Uterus (tissue), 4 donors: ENCODE results near the gene IDUA. TPM values are rescaled to one million over a fixed set of nuclear protein-coding genes. Genes with fewer than 3 reads are reported as not detected.
"Not testable (repeated sequence)": the region's sequence is repeated elsewhere in the genome, so short reads cannot be mapped to it uniquely, and the experiment has no call there.

Experiments
- DNase-seq, 2 donors: peaks; one replicate each; pipeline ENCODE4 v3.0.0-alpha.2; 2019 to 2020
- H3K27ac ChIP-seq, 2 donors: fragments of 200-600 bp; sonication (generic); 1 replicate in 1 of 2; 2 replicates in 1 of 2; pipeline ENCODE4 v1.5.1; 2016 to 2018
- H3K27me3 ChIP-seq, 2 donors: fragments of 200-600 bp; sonication (generic); one replicate each; pipeline ENCODE4 v1.5.1; 2018 to 2019; ENCODE audit warnings: control low read depth in 1 of 2
- H3K36me3 ChIP-seq, 2 donors: fragments of 200-600 bp; sonication (generic); one replicate each; pipeline ENCODE4 v1.5.1; 2019; ENCODE audit warnings: control low read depth in 1 of 2
- H3K4me1 ChIP-seq, 2 donors: fragments of 200-600 bp; sonication (generic); one replicate each; pipeline ENCODE4 v1.5.1; 2018 to 2019; ENCODE audit warnings: control low read depth in 1 of 2
- H3K4me3 ChIP-seq, 2 donors: fragments of 200-600 bp; sonication (generic); 1 replicate in 1 of 2; 2 replicates in 1 of 2; pipeline ENCODE4 v1.5.1; 2018 to 2019; ENCODE audit warnings: mild to moderate bottlenecking in 1 of 2
- H3K9me3 ChIP-seq, 2 donors: fragments of 200-600 bp; sonication (generic); one replicate each; pipeline ENCODE4 v1.5.1; 2019; ENCODE audit warnings: control low read depth in 1 of 2
- CTCF ChIP-seq, 4 experiments: fragments of 200-600 bp in 2 of 4; fragments of 450-650 bp in 2 of 4; sonication (generic) in 2 of 4; IDR thresholded peaks; one replicate each; pipeline ENCODE4 v1.5.1; 2016 to 2019; ENCODE audit warnings: antibody characterized with exemption in 4 of 4, mild to moderate bottlenecking in 2 of 4, moderate library complexity in 1 of 4
- POLR2A ChIP-seq, 2 donors: fragments of 450-650 bp; IDR thresholded peaks; one replicate each; pipeline ENCODE4 v1.6.1; 2016; ENCODE audit warnings: antibody characterized with exemption in 2 of 2, mild to moderate bottlenecking in 1 of 2, moderate library complexity in 1 of 2
- intact Hi-C: fragments of 100-400 bp; cut with DNase I; formaldehyde crosslinking; loops from one replicate; pipeline ENCODE4 v1.15.1; 2023; ENCODE audit warnings: low total_unique reads
- total RNA-seq, 4 donors: library from RNA; depleted of rRNA in 3 of 4; stranded (reverse); fragments of >200 nt in 3 of 4; gene quantifications; one replicate each; pipeline versions ENCODE4 v1.1.0 to v1.2.4, GENCODE V29; 2014 to 2023
- donor health status: DM: yes; HTN: yes; CAD: no.

Gene IDUA
- total RNA-seq: 10 to 100 TPM in 2 of 4 donors, 1 to 10 TPM in 2; 2.8 to 45.8 (median 9.9) TPM

- DNase-seq: peak; percentile 71 to 82
- H3K36me3 ChIP-seq: no peaks in the 10 kb centered on the region
- H3K27ac ChIP-seq: peak within 1 kb of the TSS; percentile 50 to 71
- peaks cover 0 to 10% of the 10 kb centered on the region in 2 donors for H3K4me1 ChIP-seq
- TF ChIP-seq POLR2A (IDR thresholded peaks at IDR 0.05) (peak in 1 of 2 donors; percentile 28), CTCF (IDR thresholded peaks at IDR 0.05) (peak; percentile 46 to 65 (median 57))
- H3K27me3 ChIP-seq: no peaks in the 10 kb centered on the region
- H3K4me3 ChIP-seq: peak within 1 kb of the TSS; percentile 44 to 51
- intact Hi-C loops: no loop called here
- no peaks in the 10 kb centered on the region for H3K9me3 ChIP-seq
These were observed at the start of gene IDUA for GRCh38 chr4:986879-987623. Gene IDUA, plus strand, starts transcription at chr4:987044. Its CDS starts 41 bp downstream, at chr4:987085.

- H3K4me1 ChIP-seq, H3K36me3 ChIP-seq, H3K27ac ChIP-seq, H3K4me3 ChIP-seq, DNase-seq, H3K9me3 ChIP-seq, H3K27me3 ChIP-seq, intact Hi-C loops: not testable (repeated sequence)
These were observed 47.3 kb upstream of the IDUA start for GRCh38 chr4:939508-939907.

DNA sequence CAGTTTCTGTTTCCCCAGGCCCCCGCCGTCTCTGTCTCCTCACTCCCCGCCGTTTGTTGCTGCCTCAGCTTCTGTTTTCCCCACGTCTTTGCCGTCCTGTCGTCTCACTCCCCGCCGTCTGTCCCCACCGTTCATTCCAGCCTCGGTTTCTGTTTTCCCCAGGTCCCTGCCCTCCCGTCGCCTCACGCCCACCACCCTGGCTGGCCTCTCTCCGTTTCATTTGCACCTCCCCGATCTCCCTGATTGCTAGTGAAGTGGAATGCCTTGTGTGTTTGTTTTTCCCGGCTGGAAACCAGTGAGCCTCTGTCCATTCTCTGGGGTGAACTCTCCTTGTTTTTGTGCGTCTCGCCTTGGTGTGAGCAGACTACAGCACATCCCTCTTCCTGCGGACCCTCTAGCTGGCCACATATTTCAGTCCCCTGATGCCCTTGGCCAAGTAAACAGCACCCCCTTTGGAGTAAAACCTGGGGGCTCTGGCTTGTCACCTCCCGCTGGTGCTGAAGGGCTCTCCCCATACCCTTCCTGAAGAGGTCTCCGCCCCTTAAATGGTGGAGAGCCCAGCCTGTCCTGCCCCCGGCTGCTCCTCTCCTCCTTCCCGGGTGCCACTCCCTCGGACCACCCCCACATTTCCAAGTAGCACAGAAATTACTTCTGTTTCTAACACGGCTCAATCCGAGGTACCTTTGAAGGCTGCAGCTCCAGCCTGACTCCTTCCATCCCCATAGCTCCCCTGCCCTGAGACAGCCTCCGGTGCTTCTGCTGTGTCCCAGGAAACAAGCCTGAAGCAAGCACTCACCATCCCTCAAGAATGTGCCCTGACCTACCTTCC lies 41.4 kb upstream of the IDUA start:
- TF ChIP-seq POLR2A (IDR thresholded peaks at IDR 0.05) (no peak), CTCF (IDR thresholded peaks at IDR 0.05) (no peak)
- no peak for DNase-seq
- Histone ChIP-seq H3K36me3 (no peaks in the 10 kb centered on the region), H3K4me1 (no peaks in the 10 kb centered on the region), H3K27me3 (no peaks in the 10 kb centered on the region), H3K27ac (no peak overlapping the region), H3K4me3 (no peak overlapping the region), H3K9me3 (no peaks in the 10 kb centered on the region)
- intact Hi-C loops: no loop called here

DNA sequence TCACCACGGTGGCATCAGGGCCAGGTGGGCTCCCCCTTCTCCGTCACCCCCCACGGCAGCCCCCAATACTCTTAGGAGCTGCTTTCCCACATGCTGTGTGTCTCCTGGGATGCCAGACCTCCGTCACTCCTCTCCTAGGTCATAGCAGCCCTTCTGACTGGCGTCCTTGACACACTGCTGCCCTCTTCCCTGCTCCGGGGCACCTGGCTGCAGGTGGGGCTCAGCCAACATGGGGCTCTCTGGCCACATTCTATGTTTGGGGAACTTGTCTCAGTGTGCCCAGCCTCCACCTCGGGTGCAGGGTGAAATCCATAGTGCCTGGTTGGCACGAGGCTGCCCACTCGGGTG lies 40.8 kb upstream of the IDUA start:
- H3K9me3 ChIP-seq: no peaks in the 10 kb centered on the region
- no peaks in the 10 kb centered on the region for H3K36me3 ChIP-seq
- H3K27ac ChIP-seq: no peak overlapping the region
- no peak for DNase-seq
- no peaks in the 10 kb centered on the region for H3K27me3 ChIP-seq
- no peaks in the 10 kb centered on the region for H3K4me1 ChIP-seq
- TF ChIP-seq POLR2A (IDR thresholded peaks at IDR 0.05) (no peak), CTCF (IDR thresholded peaks at IDR 0.05) (no peak)
- H3K4me3 ChIP-seq: no peak overlapping the region
- intact Hi-C loops: no loop called here

DNA sequence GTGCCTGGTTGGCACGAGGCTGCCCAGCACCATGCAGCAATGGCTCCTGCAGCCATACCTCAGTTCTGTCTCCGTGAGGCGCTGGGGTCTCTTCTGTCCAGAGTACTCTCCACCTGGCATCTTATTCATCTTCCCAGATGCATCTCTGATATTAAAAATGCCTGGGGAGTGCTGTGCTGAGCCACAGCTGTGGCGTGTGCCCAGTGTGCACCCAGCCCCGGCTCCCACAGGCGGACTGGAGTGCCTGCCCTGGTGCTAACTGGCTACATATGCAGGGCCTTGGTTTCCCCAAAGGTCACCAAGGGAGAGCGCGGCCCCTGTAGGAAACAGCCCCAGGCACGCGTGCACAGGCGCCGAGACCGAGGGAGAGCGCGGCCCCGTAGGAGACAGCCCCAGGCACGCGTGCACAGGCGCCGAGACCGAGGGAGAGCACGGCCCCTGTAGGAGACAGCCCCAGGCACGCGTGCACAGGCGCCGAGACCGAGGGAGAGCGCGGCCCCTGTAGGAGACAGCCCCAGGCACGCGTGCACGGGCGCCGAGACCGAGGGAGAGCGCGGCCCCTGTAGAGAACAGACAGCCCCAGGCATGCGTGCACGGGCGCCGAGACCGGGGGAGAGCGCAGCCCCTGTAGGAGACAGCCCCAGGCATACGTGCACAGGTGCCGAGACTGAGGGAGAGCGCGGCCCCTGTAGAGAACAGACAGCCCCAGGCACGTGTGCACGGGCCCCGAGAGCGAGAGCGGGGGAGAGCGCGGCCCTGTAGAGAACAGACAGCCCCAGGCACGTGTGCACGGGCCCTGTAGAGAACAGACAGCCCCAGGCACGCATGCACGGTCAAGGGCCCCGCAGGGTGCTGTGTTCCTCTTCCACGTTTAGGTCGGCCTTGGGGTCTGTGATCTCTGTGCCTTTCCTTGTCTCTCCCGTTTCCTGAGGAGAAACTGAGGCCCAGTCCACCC lies 40.0 kb upstream of the IDUA start:
- no peaks in the 10 kb centered on the region for H3K9me3 ChIP-seq
- H3K4me3 ChIP-seq: no peak overlapping the region
- no peaks in the 10 kb centered on the region for H3K4me1 ChIP-seq
- no peak for DNase-seq
- no peak for TF ChIP-seq CTCF (IDR thresholded peaks at IDR 0.05)
- TF ChIP-seq POLR2A (IDR thresholded peaks at IDR 0.05): no peak
- no peaks in the 10 kb centered on the region for H3K36me3 ChIP-seq
- H3K27ac ChIP-seq: no peak overlapping the region
- intact Hi-C loops: no loop called here
- no peaks in the 10 kb centered on the region for H3K27me3 ChIP-seq
